Panc1 (cell line): ENCODE data around the gene PARP12. TPM values are rescaled to one million over a fixed set of nuclear protein-coding genes. Genes with fewer than 3 reads are reported as not detected.

Source experiments
- ATAC-seq: fragments of 200-7000 bp; cut with Tn5 transposase; 2 replicates; pipeline ENCODE4 v1.9.1; 2020; ENCODE audit warnings: mild to moderate bottlenecking, moderate library complexity
- BruUV-seq: library from RNA; stranded (reverse); fragments of 400-500 nt; replicated peaks from 2 replicates; lab custom pipeline; 2021; lab: Mats Ljungman, UMichigan
- CTCF ChIA-PET: fragments of 300-600 bp; sonication (Branson Sonifier 250); formaldehyde crosslinking; loops from one replicate; lab custom pipeline; 2022; ENCODE audit warnings: antibody characterized with exemption; lab: Charles Lee
- POLR2A ChIA-PET: fragments of 300-600 bp; sonication (Branson Sonifier 250); formaldehyde crosslinking; loops from one replicate; lab custom pipeline; 2022; ENCODE audit warnings: antibody characterized with exemption; lab: Charles Lee
- DNase-seq: peaks from one replicate; pipeline ENCODE4 v3.0.0-alpha.2; 2010; ENCODE audit warnings: low read depth, low spot score
- H3K27ac ChIP-seq: 2 replicates; pipeline ENCODE4 v1.5.1; 2011; ENCODE audit warnings: mild to moderate bottlenecking, low read length, inconsistent platforms
- H3K27me3 ChIP-seq: fragments of 200-500 bp; sonication (Bioruptor generic); 2 replicates; pipeline ENCODE4 v1.6.0; 2014; ENCODE audit warnings: low read length, inconsistent platforms; ENCODE audit not compliant: control insufficient read depth, insufficient read depth
- H3K36me3 ChIP-seq: fragments of 200-500 bp; sonication (Bioruptor generic); 2 replicates; pipeline ENCODE4 v1.5.1; 2014; ENCODE audit warnings: inconsistent platforms, mild to moderate bottlenecking, low read length, moderate library complexity; ENCODE audit not compliant: control insufficient read depth, insufficient read depth
- H3K4me1 ChIP-seq: 2 replicates; pipeline ENCODE4 v1.5.1; 2011; ENCODE audit warnings: inconsistent platforms, mild to moderate bottlenecking, low read length, moderate library complexity; ENCODE audit not compliant: control insufficient read depth, insufficient read depth
- H3K4me3 ChIP-seq, 2 experiments: 2 replicates each; pipeline ENCODE4 v1.5.1; 2011 to 2012; ENCODE audit warnings: low read depth in 2 of 2, low read length in 2 of 2, mild to moderate bottlenecking in 2 of 2, inconsistent platforms in 1 of 2, moderate library complexity in 1 of 2
- H3K9me3 ChIP-seq: fragments of 200-500 bp; sonication (Bioruptor generic); 2 replicates; pipeline ENCODE4 v1.5.1; 2014; ENCODE audit warnings: low read depth, mild to moderate bottlenecking, inconsistent platforms, low read length, moderate library complexity; ENCODE audit not compliant: control insufficient read depth, insufficient read depth
- CTCF ChIP-seq: fragments of 450-650 bp; IDR thresholded peaks from 2 replicates; pipeline ENCODE4 v1.5.1; 2017; ENCODE audit warnings: mild to moderate bottlenecking
- POLR2AphosphoS5 ChIP-seq: IDR thresholded peaks from 2 replicates; pipeline ENCODE4 v1.6.1; 2012; ENCODE audit warnings: mild to moderate bottlenecking, low read depth, low read length, moderate library complexity
- REST ChIP-seq, 2 experiments: IDR thresholded peaks; 2 replicates each; pipeline ENCODE4 v1.6.1; 2011 to 2012; ENCODE audit warnings: low read depth in 2 of 2, control low read depth in 1 of 2, low read length in 1 of 2, mild to moderate bottlenecking in 1 of 2, moderate library complexity in 1 of 2; ENCODE audit not compliant: insufficient read depth in 1 of 2
- SIN3A ChIP-seq: IDR thresholded peaks from 2 replicates; pipeline ENCODE4 v1.6.1; 2012; ENCODE audit warnings: low read depth, mild to moderate bottlenecking, low read length, moderate library complexity, borderline replicate concordance; ENCODE audit not compliant: insufficient read depth
- TCF7L2 ChIP-seq: IDR thresholded peaks from 2 replicates; pipeline ENCODE4 v1.6.1; 2011; ENCODE audit warnings: mild to moderate bottlenecking, low read depth, low read length, inconsistent platforms
- in situ Hi-C: cut with HindIII; loops from 2 replicates; pipeline ENCODE4 v1.10.0; 2016; ENCODE audit warnings: low sequenced_read_pairs, low pct_unique_long_range_greater_than_20kb
- intact Hi-C: fragments of 100-400 bp; cut with micrococcal nuclease; formaldehyde crosslinking; loops from one replicate; pipeline ENCODE4 v1.10.0; 2022; ENCODE audit not compliant: unreplicated experiment
- total RNA-seq: library from RNA; stranded (reverse); gene quantifications from one replicate; pipeline ENCODE4 v1.2.1, GENCODE V29; 2021; ENCODE audit not compliant: unreplicated experiment

PARP12 gene
- total RNA-seq, 1 experiment from 2014 or later, result 31.7 TPM

GRCh38 chr7:140060788-140061606 is 1.8 kb downstream of the PARP12 start:
- intact Hi-C loops (no loop called here), in situ Hi-C loops (no loop called here)
- DNase-seq (no peak), ATAC-seq (no peak)
- no peaks in the 10 kb centered on the region for H3K27me3 ChIP-seq
- TF ChIP-seq CTCF, result no peak
- peaks cover 34% of the 10 kb centered on the region for H3K4me1 ChIP-seq
- peak overlapping the region; percentile 88 for H3K27ac ChIP-seq
- TSS peak; percentile 39 for BruUV-seq
- no peaks in the 10 kb centered on the region for H3K36me3 ChIP-seq
- ChIA-PET CTCF (no interaction called here), POLR2A (no interaction called here)
- peaks cover 2% of the 10 kb centered on the region for H3K9me3 ChIP-seq
- H3K4me3 ChIP-seq, result peak overlapping the region; percentile 64 to 83

- intact Hi-C loops (no loop called here), in situ Hi-C loops (no loop called here)
- no peak for TF ChIP-seq SIN3A
- no peak for TF ChIP-seq CTCF
- TF ChIP-seq POLR2AphosphoS5, result no peak
- no peak for TF ChIP-seq REST (IDR thresholded peaks at IDR 0.05; ENCODE audit: insufficient read depth in 1 of 2, low read depth in 2 of 2, low read length in 1 of 2)
- TF ChIP-seq TCF7L2, result no peak
- no peak for ATAC-seq
- Histone ChIP-seq H3K36me3 (no peaks in the 10 kb centered on the region), H3K4me1 (peaks cover 34% of the 10 kb centered on the region), H3K27me3 (no peaks in the 10 kb centered on the region), H3K4me3 (no peak overlapping the region), H3K9me3 (no peaks in the 10 kb centered on the region), H3K27ac (peak overlapping the region; percentile 88; the same call in 1 of the 2 replicates)
- DNase-seq, result no peak
- ChIA-PET CTCF (no interaction called here), POLR2A (no interaction called here)
- BruUV-seq, result no TSS peak
Measured at GRCh38 chr7:140060243-140060630, 2.5 kb downstream of the PARP12 start.
